Measurements from ENCODE around the gene MBNL2.

GRCh38 chr13:97440598-97441170, 218.6 kb downstream of the MBNL2 start:
- TF ChIP-seq POLR2AphosphoS5 (IDR thresholded peaks at IDR 0.05; ENCODE audit: low read depth, low read length) (no peak), POLR2A (IDR thresholded peaks at IDR 0.05; ENCODE audit: low read depth, low read length) (no peak), TAF1 (IDR thresholded peaks at IDR 0.05; ENCODE audit: borderline replicate concordance, low read depth, low read length) (no peak)
